CD4-positive, alpha-beta T cell treated with Interferon alpha-2 for 1 hour (primary cell): ENCODE measurements around the gene CPLX1.

Experiments
- DNase-seq, 2 donors: peaks; one replicate each; pipeline ENCODE4 v3.0.0-alpha.2; 2020 to 2022

CPLX1 gene

GRCh38 chr4:825971-826330 is at the start of gene CPLX1:
CPLX1 (minus strand) TSS chr4:826129; CDS start chr4:824522, 1,607 bp downstream.
- DNase-seq: peak in 1 of 2 donors; percentile 13

DNA sequence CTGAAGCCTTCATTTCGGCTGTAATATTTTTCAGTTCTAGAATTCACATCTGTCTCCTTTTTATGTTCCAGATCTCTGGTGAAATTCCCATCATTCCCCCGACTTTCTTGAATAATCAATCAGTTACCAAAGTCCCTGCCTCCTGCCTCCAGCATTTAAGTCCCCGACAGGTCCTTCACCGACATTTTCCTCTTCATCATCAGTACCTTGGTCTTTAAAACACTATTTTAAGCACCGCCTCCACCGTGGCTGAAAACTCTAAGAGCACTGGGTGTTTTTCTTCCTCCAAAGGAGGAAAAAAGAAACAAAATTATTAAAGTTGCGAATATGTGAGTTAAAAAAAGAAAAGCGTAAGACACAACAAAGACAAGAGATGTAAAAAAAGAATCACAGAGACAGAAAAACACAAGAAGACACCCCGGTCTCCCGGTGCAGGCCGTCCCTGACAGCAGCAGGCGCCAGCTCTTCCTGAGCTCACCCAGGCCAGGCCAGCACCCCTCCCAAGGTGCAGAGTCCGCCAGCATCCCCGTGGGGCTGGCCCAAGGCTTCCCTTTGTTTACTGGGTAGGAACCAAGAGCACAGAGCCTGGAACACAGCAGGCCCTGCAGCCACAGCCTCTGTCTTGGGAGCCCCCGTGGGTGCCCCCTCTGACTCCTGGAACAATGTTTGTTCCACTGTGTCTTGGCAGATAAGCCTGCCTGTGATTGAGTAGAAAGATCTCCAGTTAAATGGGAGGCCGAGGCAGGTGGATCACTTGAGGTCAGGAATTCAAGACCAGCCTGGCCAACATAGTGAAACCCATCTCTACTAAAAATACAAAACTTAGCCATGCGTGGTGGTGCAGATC is 49.3 kb upstream of the CPLX1 start:
- DNase-seq: no peak

GRCh38 chr4:874056-874455 is 48.1 kb upstream of the CPLX1 start:
- DNase-seq: no peak

- no peak for DNase-seq
Observed at GRCh38 chr4:872241-872981, 46.5 kb upstream of the CPLX1 start.

DNA sequence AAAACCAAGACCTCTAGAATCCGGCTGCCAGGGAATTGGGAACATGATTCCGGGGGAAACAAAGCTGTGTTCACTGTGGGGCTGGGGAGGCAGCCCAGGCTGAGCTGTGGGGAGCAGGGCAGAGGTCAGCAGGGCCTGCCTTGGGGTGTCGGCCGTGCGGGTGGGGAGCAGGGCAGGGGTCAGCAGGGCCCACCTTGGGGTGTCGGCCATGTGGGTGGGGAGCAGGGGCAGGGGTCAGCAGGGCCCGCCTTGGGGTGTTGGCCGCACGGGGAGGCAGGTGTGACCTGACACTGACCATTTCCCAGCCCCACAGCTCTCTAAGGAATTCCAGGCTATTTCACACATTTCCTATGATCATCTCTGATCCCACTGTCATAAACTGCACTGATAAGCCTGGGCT is 45.6 kb upstream of the CPLX1 start:
- no peak for DNase-seq

DNA sequence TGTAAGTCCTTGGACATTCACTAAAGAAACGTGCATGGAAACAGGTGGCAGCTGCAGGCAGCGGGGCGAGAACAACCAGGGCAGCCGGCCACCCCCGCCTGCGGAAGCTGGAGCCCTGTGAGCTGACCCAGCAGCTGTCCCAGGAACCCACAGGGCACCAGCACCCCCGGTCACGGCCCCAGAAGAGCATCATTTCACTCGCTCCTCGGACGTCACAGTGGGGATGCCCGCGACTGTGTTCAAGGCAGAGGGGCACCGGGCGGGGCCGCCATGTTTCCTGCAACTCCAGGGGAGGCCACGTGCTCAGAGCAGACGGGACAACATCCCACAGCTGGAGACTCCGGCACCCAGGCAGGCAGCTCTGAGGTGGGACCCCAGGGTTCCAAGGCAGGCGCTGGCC is 45.0 kb upstream of the CPLX1 start:
- no peak for DNase-seq

GRCh38 chr4:869776-870175 is 43.8 kb upstream of the CPLX1 start:
- DNase-seq: no peak

DNA sequence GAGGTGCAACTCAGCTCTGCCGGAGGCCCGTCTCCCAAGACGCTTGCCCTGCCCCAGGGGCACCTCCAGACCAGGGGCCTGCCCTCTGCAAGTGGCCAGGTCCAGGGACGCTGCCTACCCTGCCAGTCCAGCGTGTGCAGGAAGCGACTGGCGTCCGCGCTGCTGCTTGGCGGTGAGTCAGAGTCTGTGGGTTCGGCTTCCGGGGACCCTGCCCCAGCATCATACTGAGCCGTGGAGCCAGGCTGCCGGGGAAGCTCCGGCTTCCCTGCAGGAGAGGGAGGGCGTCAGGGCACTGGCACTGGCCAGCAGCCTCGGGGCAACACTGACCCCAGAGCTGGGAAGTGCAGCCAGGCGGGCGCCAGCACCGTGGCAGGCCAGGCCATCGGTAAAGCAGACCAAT is 42.5 kb upstream of the CPLX1 start:
- DNase-seq: no peak

GRCh38 chr4:867526-868250 is 41.8 kb upstream of the CPLX1 start:
- DNase-seq: no peak

DNA sequence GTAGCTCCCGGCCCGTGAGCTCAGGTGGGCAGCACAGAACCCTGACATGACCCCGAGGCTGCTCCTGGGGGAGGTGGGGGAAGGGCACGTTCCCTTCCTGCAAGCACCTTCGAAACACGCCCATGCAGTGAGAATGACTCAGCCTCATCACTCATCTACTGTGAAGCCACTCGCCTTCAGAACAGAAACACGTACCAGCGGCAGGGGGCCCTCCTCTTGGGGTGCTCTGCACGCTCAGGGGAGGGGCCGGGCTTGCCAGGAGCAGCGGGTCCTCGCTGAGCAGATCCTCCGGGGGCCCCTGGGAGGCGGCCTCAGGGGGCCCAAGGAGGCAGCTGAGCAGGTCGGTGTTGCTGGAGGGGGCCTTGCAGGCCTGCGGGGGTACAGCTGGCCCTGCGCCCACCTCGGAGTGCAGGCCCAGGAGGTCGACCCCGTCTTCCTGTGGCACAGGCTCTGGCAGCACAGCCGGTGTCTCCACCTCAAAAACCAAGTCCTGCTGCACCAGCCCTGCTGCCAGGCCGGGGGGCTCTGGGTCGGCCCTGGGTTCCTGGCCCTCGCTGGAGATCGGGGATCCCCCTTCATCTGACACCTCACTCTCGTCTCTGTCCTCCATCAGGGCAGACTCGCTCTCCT is 40.9 kb upstream of the CPLX1 start:
- no peak for DNase-seq

- no peak for DNase-seq
Observed at GRCh38 chr4:866068-866760, 40.3 kb upstream of the CPLX1 start.

DNA sequence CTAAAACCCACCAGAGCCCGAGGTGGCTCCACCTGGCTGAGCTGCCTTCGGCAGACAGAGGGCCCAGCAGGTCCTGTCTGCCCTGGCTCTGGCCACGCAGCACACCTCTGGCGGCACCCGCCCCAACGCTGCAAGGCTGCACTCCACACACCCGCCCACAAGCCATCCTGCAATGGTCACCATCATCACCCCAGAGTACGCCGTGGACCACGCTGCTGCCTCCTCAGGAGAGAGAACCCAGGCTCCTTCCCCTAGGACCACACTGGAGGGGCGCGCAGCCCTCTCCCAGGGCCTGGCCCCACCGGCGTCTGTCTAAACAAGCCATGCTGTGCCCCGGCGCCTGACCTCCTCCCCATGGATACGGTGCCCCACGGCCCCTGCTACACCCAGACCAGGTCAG is 39.6 kb upstream of the CPLX1 start:
- DNase-seq: no peak

DNA sequence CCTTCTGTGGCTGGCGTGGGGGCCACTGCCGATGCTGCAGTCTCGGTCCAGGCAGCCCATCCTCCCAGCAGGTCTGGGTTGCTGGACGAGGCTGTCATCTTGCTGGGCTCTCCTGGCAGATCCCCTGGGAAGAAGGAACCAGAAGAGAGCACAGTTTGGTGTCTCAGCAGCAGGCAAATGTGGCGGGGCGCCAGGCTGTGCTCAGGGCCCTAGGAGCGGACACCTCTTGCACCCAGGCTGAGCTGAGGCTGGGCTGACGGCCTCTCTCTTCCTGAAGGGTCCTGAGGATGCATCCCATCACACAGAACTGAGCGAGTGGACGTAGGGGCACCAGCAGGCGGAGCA is 39.2 kb upstream of the CPLX1 start:
- DNase-seq: no peak

GRCh38 chr4:864456-865120 is 38.7 kb upstream of the CPLX1 start:
- no peak for DNase-seq

DNA sequence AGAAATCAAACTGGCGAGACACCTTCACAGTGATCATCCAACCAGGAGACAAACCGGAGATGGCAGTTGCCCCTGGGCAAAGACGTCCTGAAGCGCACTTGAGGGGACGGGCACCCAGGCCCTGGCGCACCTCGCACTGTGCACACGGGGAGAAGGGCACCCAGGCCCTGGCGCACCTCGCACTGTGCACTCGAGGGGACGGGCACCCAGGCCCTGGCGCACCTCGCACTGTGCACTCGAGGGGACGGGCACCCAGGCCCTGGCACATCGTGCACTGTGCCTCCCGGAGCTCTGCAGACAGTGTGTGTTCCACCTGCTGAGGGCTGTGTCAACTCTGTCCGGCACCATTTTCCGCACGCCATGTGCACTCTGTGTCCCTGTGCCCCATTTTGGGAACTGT is 34.6 kb upstream of the CPLX1 start:
- no peak for DNase-seq

GRCh38 chr4:859496-859895 is 33.6 kb upstream of the CPLX1 start:
- no peak for DNase-seq

DNA sequence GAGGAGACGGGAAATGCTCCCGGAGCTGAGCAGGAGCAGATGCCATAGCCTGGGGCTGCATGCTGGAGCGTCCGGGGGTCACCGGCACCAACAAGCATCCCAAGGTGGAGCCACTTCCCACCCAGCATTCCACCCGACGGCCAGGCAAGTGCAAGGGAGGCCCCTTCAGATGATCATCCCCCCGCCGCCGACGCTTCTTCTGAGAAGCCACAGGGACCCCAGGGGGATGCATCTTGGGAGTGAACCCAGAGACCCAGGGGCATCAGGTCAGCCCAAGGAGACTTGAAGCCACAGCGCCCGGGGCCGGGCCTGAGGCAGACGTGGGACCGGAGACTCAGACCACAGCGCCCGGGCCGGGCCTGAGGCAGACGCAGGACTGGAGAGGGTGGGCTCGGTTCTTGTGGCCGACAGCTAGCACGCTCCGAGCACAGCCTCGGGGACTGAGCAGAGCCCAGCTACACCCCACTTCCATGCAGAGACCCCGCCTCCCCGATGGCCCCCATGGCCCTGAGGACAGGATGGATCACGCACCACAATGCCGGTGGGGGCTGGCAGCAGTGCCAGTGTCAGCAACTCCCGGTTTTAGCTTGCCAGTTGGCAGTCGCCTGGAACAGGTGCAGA is 33.0 kb upstream of the CPLX1 start:
- no peak for DNase-seq

DNA sequence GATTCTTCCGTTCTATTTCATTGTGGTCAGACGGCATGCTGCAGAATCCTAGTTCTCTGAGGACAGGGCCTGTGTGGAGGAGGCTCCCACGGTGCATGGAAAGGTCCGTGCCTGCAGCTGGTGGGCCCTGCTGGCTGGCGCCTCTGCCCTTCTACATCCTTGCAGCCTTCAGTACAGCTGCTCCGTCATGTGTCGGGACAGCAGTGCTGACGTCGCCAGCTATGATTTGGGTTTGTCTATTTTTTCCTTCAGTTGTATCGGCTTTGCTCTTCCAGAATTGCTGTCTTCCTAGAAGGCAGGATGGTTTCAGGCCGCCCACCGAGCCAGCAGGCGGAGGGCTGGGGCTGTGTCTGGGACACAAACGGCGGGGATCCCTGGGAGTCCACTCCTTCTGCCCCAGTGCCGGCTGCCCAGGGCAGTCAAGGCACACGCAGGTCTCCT is 32.1 kb upstream of the CPLX1 start:
- DNase-seq: no peak

GRCh38 chr4:857461-857860 is 31.5 kb upstream of the CPLX1 start:
- no peak for DNase-seq

DNA sequence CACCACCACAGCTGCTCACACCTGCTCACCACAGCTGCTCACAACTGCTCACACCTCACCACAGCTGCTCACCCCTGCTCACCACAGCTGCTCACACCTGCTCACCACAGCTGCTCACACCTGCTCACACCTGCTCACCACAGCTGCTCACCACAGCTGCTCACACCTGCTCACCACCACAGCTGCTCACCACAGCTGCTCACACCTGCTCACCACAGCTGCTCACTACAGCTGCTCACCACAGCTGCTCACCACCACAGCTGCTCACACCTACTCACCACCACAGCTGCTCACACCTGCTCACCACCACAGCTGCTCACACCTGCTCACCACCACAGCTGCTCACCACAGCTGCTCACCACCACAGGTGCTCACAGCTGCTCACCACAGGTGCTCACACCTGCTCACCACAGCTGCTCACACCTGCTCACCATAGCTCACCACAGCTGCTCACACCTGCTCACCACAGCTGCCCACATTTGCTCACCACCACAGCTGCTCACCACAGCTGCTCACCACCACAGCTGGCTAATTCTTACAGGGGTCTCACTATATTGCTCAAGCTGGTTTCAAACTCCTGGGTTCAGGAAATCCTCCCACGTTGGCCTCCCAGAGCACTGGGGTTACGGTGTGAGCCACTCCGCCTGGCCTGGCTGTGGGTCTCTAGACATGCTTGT is 30.4 kb upstream of the CPLX1 start:
- DNase-seq: peak; percentile 15 to 41

DNA sequence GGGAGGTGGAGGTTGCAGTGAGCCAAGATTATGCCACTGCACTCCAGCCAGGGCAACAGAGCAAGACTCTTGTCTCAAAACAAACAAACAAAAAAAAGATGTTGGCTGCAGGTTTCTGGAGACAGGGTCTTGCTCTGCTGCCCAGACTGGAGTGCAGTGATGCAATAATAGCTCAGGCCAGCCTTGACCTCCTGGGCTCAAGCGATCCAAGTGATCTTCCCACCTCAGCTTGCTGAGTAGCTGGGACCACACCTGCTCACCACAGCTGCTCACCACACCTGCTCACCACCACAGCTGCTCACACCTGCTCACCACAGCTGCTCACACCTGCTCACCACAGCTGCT is 29.9 kb upstream of the CPLX1 start:
- DNase-seq: no peak
